ENCODE results near the gene REEP3. TPM values are rescaled to one million over a fixed set of nuclear protein-coding genes. Genes with fewer than 3 reads are reported as not detected.

Gene REEP3
- total and polyA plus RNA-seq, 2 of the 4 experiments (the other 2 are of a cell fraction): 11.7 to 28.9 TPM

DNA sequence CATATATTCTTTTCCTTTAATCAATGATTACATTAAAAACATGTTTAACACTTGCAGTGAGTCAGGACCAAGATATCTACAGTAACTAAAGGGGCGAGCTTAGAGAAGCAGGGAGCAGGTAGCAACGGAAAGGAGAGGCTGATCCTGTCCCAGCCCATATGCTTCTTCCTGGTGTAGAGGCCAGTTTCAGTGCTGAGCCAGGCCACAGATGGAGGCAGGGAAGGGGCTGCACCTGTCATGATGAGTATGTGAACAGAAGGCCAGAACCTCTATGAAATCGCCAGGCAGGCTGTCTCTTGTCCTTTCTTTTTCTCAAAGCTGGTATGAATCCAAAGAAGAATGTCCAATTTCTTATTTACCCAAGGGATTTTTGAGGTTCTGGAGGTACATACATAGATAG lies 16.3 kb downstream of the REEP3 start:
- no peak overlapping the region for H4K91ac ChIP-seq (ENCODE audit: insufficient read depth, low read depth, low read length)

More for the DNA sequence above, 16.3 kb downstream of the REEP3 start:
- H2BK5ac ChIP-seq (ENCODE audit: low read depth, low read length, poor library complexity, severe bottlenecking): no peak overlapping the region
- no peak overlapping the region for H2BK20ac ChIP-seq (ENCODE audit: low read depth, low read length)
- ChIA-PET CTCF (no interaction called here), POLR2A (ENCODE audit: unreplicated experiment) (no interaction called here)
- H3K9me1 ChIP-seq (ENCODE audit: insufficient read depth, low read length): 0 out of 2 replicates have a peak, but pooled peaks cover 3% of the 10 kb centered on the region
- H2BK120ac ChIP-seq (ENCODE audit: low read depth, low read length): no peak overlapping the region
- no peak overlapping the region for H3K9ac ChIP-seq (ENCODE audit: low read depth, low read length)
- H3K4ac ChIP-seq (ENCODE audit: low read depth, low read length): no peak overlapping the region
- dilution Hi-C loops (cut with HindIII; ENCODE audit: low sequenced_read_pairs, unreplicated experiment) (no loop called here), intact Hi-C loops (cut with micrococcal nuclease) (no loop called here), in situ Hi-C loops (cut with MboI; ENCODE audit: low sequenced_read_pairs) (no loop called here)
- H3K4me3 ChIP-seq (ENCODE audit: insufficient read depth, low read depth, low read length): no peak overlapping the region
- no peaks in the 10 kb centered on the region for H3K27me3 ChIP-seq (ENCODE audit: control insufficient read depth, insufficient read depth, low read length)
- no peak for TF ChIP-seq POLR2A (IDR thresholded peaks at IDR 0.05; ENCODE audit: low read depth, low read length)
- TF ChIP-seq, protein P1, sequence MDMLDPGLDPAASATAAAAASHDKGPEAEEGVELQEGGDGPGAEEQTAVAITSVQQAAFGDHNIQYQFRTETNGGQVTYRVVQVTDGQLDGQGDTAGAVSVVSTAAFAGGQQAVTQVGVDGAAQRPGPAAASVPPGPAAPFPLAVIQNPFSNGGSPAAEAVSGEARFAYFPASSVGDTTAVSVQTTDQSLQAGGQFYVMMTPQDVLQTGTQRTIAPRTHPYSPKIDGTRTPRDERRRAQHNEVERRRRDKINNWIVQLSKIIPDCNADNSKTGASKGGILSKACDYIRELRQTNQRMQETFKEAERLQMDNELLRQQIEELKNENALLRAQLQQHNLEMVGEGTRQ (IDR thresholded peaks at IDR 0.05; ENCODE audit: low read depth, low read length): no peak
- TF ChIP-seq BHLHE40 (IDR thresholded peaks at IDR 0.05; ENCODE audit: low read depth, low read length): no peak
- no peak for TF ChIP-seq RCOR1 (IDR thresholded peaks at IDR 0.05; ENCODE audit: insufficient replicate concordance, low read length)
- TF ChIP-seq, protein P2, sequence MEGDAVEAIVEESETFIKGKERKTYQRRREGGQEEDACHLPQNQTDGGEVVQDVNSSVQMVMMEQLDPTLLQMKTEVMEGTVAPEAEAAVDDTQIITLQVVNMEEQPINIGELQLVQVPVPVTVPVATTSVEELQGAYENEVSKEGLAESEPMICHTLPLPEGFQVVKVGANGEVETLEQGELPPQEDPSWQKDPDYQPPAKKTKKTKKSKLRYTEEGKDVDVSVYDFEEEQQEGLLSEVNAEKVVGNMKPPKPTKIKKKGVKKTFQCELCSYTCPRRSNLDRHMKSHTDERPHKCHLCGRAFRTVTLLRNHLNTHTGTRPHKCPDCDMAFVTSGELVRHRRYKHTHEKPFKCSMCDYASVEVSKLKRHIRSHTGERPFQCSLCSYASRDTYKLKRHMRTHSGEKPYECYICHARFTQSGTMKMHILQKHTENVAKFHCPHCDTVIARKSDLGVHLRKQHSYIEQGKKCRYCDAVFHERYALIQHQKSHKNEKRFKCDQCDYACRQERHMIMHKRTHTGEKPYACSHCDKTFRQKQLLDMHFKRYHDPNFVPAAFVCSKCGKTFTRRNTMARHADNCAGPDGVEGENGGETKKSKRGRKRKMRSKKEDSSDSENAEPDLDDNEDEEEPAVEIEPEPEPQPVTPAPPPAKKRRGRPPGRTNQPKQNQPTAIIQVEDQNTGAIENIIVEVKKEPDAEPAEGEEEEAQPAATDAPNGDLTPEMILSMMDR (conservative IDR thresholded peaks at IDR 0.05; ENCODE audit: low read depth, low read length): no peak
- no peak for TF ChIP-seq RAD21 (IDR thresholded peaks at IDR 0.05; ENCODE audit: low read length)
- no peak for TF ChIP-seq NFE2L2 (IDR thresholded peaks at IDR 0.05; ENCODE audit: low read depth, low read length)
- TF ChIP-seq RFX5 (IDR thresholded peaks at IDR 0.05; ENCODE audit: low read depth, low read length): no peak
- TF ChIP-seq FOS (IDR thresholded peaks at IDR 0.05; ENCODE audit: low read depth, low read length): no peak
- TF ChIP-seq, protein P3, sequence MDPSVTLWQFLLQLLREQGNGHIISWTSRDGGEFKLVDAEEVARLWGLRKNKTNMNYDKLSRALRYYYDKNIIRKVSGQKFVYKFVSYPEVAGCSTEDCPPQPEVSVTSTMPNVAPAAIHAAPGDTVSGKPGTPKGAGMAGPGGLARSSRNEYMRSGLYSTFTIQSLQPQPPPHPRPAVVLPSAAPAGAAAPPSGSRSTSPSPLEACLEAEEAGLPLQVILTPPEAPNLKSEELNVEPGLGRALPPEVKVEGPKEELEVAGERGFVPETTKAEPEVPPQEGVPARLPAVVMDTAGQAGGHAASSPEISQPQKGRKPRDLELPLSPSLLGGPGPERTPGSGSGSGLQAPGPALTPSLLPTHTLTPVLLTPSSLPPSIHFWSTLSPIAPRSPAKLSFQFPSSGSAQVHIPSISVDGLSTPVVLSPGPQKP (IDR thresholded peaks at IDR 0.05; ENCODE audit: borderline replicate concordance, low read depth, low read length): no peak
- TF ChIP-seq MAFK (IDR thresholded peaks at IDR 0.05; ENCODE audit: low read depth, low read length): no peak
- no peak for TF ChIP-seq CHD1 (IDR thresholded peaks at IDR 0.05; ENCODE audit: low read depth, low read length)
- no peak for TF ChIP-seq MAZ (IDR thresholded peaks at IDR 0.05; ENCODE audit: borderline replicate concordance, low read depth, low read length)
- TF ChIP-seq CEBPB (IDR thresholded peaks at IDR 0.05; ENCODE audit: low read depth, low read length): no peak
- no peak for TF ChIP-seq SMC3 (IDR thresholded peaks at IDR 0.05; ENCODE audit: low read depth, low read length)
- no peak for TF ChIP-seq MXI1 (IDR thresholded peaks at IDR 0.05; ENCODE audit: borderline replicate concordance, low read depth, low read length)
- no peak overlapping the region for H3K4me2 ChIP-seq (ENCODE audit: low read depth, low read length)
- no peak overlapping the region for H4K8ac ChIP-seq (ENCODE audit: low read depth in 2 of 2, low read length in 2 of 2)
- no peak overlapping the region for H3K23ac ChIP-seq (ENCODE audit: low read depth, low read length)
- DNase-seq (no peak), ATAC-seq (ENCODE audit: low read depth) (no peak)
- peaks cover 19 to 34% of the 10 kb centered on the region in 2 experiments for H3K79me1 ChIP-seq (ENCODE audit: low read depth in 1 of 2, low read length in 2 of 2)
- H2AK9ac ChIP-seq (replicated peaks; ENCODE audit: low read depth, low read length, poor library complexity): no peak overlapping the region
- no peaks in the 10 kb centered on the region for H4K20me1 ChIP-seq (ENCODE audit: insufficient read depth, low read length)
- no peak overlapping the region for H3K14ac ChIP-seq (replicated peaks; ENCODE audit: low read depth, low read length)
- no peak overlapping the region for H3K56ac ChIP-seq (ENCODE audit: extremely low read depth, insufficient read depth, low read length)
- no TSS peak for BruUV-seq (replicated peaks)
- no peak overlapping the region for H3K18ac ChIP-seq (ENCODE audit: low read depth, low read length)
- H3K27ac ChIP-seq (ENCODE audit: insufficient read depth, low read length): no peak overlapping the region
- H2AFZ ChIP-seq (replicated peaks; ENCODE audit: low read length, poor library complexity): no peak overlapping the region
- H3K4me1 ChIP-seq (ENCODE audit: control insufficient read depth, insufficient read depth, low read length): no peaks in the 10 kb centered on the region
- no peaks in the 10 kb centered on the region for H3K36me3 ChIP-seq (ENCODE audit: control insufficient read depth, insufficient read depth, low read length)
- WGBS, 2 experiments (ENCODE audit: extremely low coverage in 2 of 2, insufficient read length in 1 of 2): no CpG with 5 or more reads among the region's 3 CpGs
- H2BK15ac ChIP-seq (ENCODE audit: low read depth, low read length): no peak overlapping the region
- H2AK5ac ChIP-seq (ENCODE audit: low read depth, low read length): no peak overlapping the region
- no peaks in the 10 kb centered on the region for H3K9me3 ChIP-seq (ENCODE audit: control insufficient read depth, insufficient read depth, low read length)
- no peak overlapping the region for H4K5ac ChIP-seq (ENCODE audit: low read depth, low read length)

All from IMR-90 (cell line).